Left lung (tissue), 10 donors: ENCODE measurements around the gene PORCN. TPM values are rescaled to one million over a fixed set of nuclear protein-coding genes. Genes with fewer than 3 reads are reported as not detected.

ENCODE experiments used
- ATAC-seq: fragments of 200-7000 bp; cut with Tn5 transposase; one replicate; pipeline ENCODE4 v1.9.1; 2020; ENCODE audit warnings: moderate library complexity
- DNase-seq, 4 donors: peaks; one replicate each; pipeline ENCODE4 v3.0.0-alpha.2; 2013 to 2020
- H3K27ac ChIP-seq, 2 donors: fragments of 200-600 bp; sonication (generic) in 1 of 2; one replicate each; pipeline versions ENCODE4 v1.5.0 to v1.8.0; 2020 to 2021
- H3K27me3 ChIP-seq, 2 donors: fragments of 200-600 bp; sonication (generic) in 1 of 2; one replicate each; pipeline versions ENCODE4 v1.5.0 to v1.8.0; 2020 to 2021
- H3K36me3 ChIP-seq, 2 donors: fragments of 200-600 bp; sonication (generic) in 1 of 2; one replicate each; pipeline versions ENCODE4 v1.5.0 to v1.8.0; 2020 to 2021
- H3K4me1 ChIP-seq, 2 donors: fragments of 200-600 bp; one replicate each; pipeline ENCODE4 v1.8.0; 2021
- H3K4me3 ChIP-seq, 2 donors: fragments of 200-600 bp; sonication (generic) in 1 of 2; one replicate each; pipeline versions ENCODE4 v1.5.0 to v1.8.0; 2020 to 2021; ENCODE audit warnings: mild to moderate bottlenecking in 1 of 2
- H3K9me3 ChIP-seq, 2 donors: fragments of 200-600 bp; sonication (generic) in 1 of 2; one replicate each; pipeline versions ENCODE4 v1.5.0 to v1.8.0; 2020 to 2021
- CTCF ChIP-seq, 2 donors: fragments of 200-600 bp; sonication (generic) in 1 of 2; IDR thresholded peaks; one replicate each; pipeline versions ENCODE4 v1.5.0 to v1.8.0; 2021; ENCODE audit warnings: antibody characterized with exemption in 2 of 2
- intact Hi-C, 2 donors: fragments of 100-400 bp; cut with DNase I; formaldehyde crosslinking; loops; one replicate each; pipeline versions ENCODE4 v1.11.2 to v1.14.2; 2022
- polyA plus RNA-seq, 6 donors: library from polyadenylated mRNA; unstranded; fragments of 120-200 nt; gene quantifications; one replicate each; pipeline ENCODE4 v1.2.1, GENCODE V29; 2013; ENCODE audit not compliant: insufficient read length in 6 of 6
- total RNA-seq, 2 donors: library from RNA; stranded (reverse); fragmentation: NEBNext Ultra II Directional; extraction: Animal tissue kit (Norgen Biotek cat#: 25700); gene quantifications; one replicate each; pipeline ENCODE4 v1.2.1, GENCODE V29; 2021
- donor health status: DM: no; HTN: yes; CAD: no.
- donor health status: DM: no; HTN: no; CAD: no.

The PORCN gene
- total and polyA plus RNA-seq, 8 donors, result 6.7 to 12.2 (median 8.7) TPM

- no peak for DNase-seq
- Histone ChIP-seq H3K4me1 (no peaks in the 10 kb centered on the region), H3K9me3 (no peaks in the 10 kb centered on the region), H3K27me3 (no peaks in the 10 kb centered on the region), H3K4me3 (no peak overlapping the region), H3K27ac (no peak overlapping the region), H3K36me3 (no peaks in the 10 kb centered on the region)
- TF ChIP-seq CTCF (IDR thresholded peaks at IDR 0.05), result no peak
- intact Hi-C loops, result no loop called here
- no peak for ATAC-seq
Measured at GRCh38 chrX:48472851-48473703, 35.7 kb upstream of the PORCN start.

GRCh38 chrX:48473704-48473990 lies 35.1 kb upstream of the PORCN start:
- H3K27ac ChIP-seq, result no peak overlapping the region
- TF ChIP-seq CTCF (IDR thresholded peaks at IDR 0.05), result no peak
- no peak overlapping the region for H3K4me3 ChIP-seq
- no peaks in the 10 kb centered on the region for H3K9me3 ChIP-seq
- H3K27me3 ChIP-seq, result no peaks in the 10 kb centered on the region
- H3K36me3 ChIP-seq, result peaks cover 0 to 4% of the 10 kb centered on the region in 2 donors
- intact Hi-C loops, result no loop called here
- ATAC-seq (no peak), DNase-seq (no peak)
- H3K4me1 ChIP-seq, result no peaks in the 10 kb centered on the region

GRCh38 chrX:48474127-48474526 lies 34.7 kb upstream of the PORCN start:
- no peak for DNase-seq
- Histone ChIP-seq H3K36me3 (peaks cover 0 to 6% of the 10 kb centered on the region in 2 donors), H3K4me3 (no peak overlapping the region), H3K4me1 (no peaks in the 10 kb centered on the region), H3K9me3 (no peaks in the 10 kb centered on the region), H3K27ac (no peak overlapping the region), H3K27me3 (no peaks in the 10 kb centered on the region)
- intact Hi-C loops, result no loop called here
- no peak for ATAC-seq
- TF ChIP-seq CTCF (IDR thresholded peaks at IDR 0.05), result no peak

- Histone ChIP-seq H3K4me1 (no peaks in the 10 kb centered on the region), H3K9me3 (no peaks in the 10 kb centered on the region), H3K4me3 (no peak overlapping the region), H3K27ac (no peak overlapping the region), H3K36me3 (peaks cover 0 to 11% of the 10 kb centered on the region in 2 donors), H3K27me3 (no peaks in the 10 kb centered on the region)
- no peak for TF ChIP-seq CTCF (IDR thresholded peaks at IDR 0.05)
- intact Hi-C loops, result no loop called here
- no peak for DNase-seq
- no peak for ATAC-seq
Measured at GRCh38 chrX:48474581-48474980, 34.2 kb upstream of the PORCN start.

GRCh38 chrX:48475296-48475695 lies 33.5 kb upstream of the PORCN start:
- Histone ChIP-seq H3K9me3 (no peaks in the 10 kb centered on the region), H3K27me3 (no peaks in the 10 kb centered on the region), H3K4me1 (no peaks in the 10 kb centered on the region), H3K36me3 (peaks cover 0 to 12% of the 10 kb centered on the region in 2 donors), H3K4me3 (peak overlapping the region; percentile 46 to 65), H3K27ac (peak overlapping the region; percentile 22 to 87)
- ATAC-seq, result peak; percentile 32
- no peak for TF ChIP-seq CTCF (IDR thresholded peaks at IDR 0.05)
- intact Hi-C loops, result no loop called here
- no peak for DNase-seq
